ENCODE data around the gene DES.
"Not testable (repeated sequence)": the region's sequence is repeated elsewhere in the genome, so short reads cannot be mapped to it uniquely, and the experiment has no call there.

The DES gene

GRCh38 chr2:219418155-219419011, at the start of gene DES:
Gene DES, plus strand, starts transcription at chr2:219418377. Its CDS starts 86 bp downstream, at chr2:219418463.
- DNase-seq: no peak

- peak in 2 of 58 donors; percentile 4 to 12 for DNase-seq
Measured at GRCh38 chr2:219368690-219369191, 49.4 kb upstream of the DES start.

- peak in 20 of 58 donors; percentile 2 to 42 (median 9) for DNase-seq
Measured at GRCh38 chr2:219369447-219369861, 48.7 kb upstream of the DES start.

GRCh38 chr2:219378163-219378851, 39.9 kb upstream of the DES start:
- DNase-seq: no peak

- no peak for DNase-seq
Measured at GRCh38 chr2:219380926-219381325, 37.3 kb upstream of the DES start.

- DNase-seq: no peak
Measured at GRCh38 chr2:219381448-219381847, 36.7 kb upstream of the DES start.

- no peak for DNase-seq
Measured at GRCh38 chr2:219384083-219384713, 34.0 kb upstream of the DES start.

- DNase-seq: no peak
Measured at GRCh38 chr2:219384859-219385258, 33.3 kb upstream of the DES start.

- no peak for DNase-seq
Measured at GRCh38 chr2:219385958-219386520, 32.1 kb upstream of the DES start.

- no peak for DNase-seq
Measured at GRCh38 chr2:219386532-219387280, 31.5 kb upstream of the DES start.

- peak in 52 of 58 donors; percentile 17 to 100 (median 99) for DNase-seq
Measured at GRCh38 chr2:219387306-219388120, 30.7 kb upstream of the DES start, which contains the start of gene DNPEP. Gene DNPEP, minus strand, starts transcription at chr2:219387912. Its CDS starts 118 bp downstream, at chr2:219387794.

- peak; percentile 60 to 100 (median 99) for DNase-seq
Measured at GRCh38 chr2:219388121-219388906, 29.9 kb upstream of the DES start.

- DNase-seq: no peak
Measured at GRCh38 chr2:219388907-219389156, 29.3 kb upstream of the DES start.

- no peak for DNase-seq
Measured at GRCh38 chr2:219392754-219393153, 25.4 kb upstream of the DES start.

- DNase-seq: not testable (repeated sequence)
Measured at GRCh38 chr2:219395056-219395455, 23.1 kb upstream of the DES start.

GRCh38 chr2:219395609-219396008, 22.6 kb upstream of the DES start:
- DNase-seq: no peak

- DNase-seq: no peak
Measured at GRCh38 chr2:219396863-219397457, 21.2 kb upstream of the DES start.

GRCh38 chr2:219398721-219399363, 19.3 kb upstream of the DES start:
- no peak for DNase-seq

Data from anterior cingulate cortex (tissue), 58 donors.